Measurements from ENCODE around the gene ATIC. TPM values are rescaled to one million over a fixed set of nuclear protein-coding genes. Genes with fewer than 3 reads are reported as not detected.
A peak's percentile ranks its signal among the peaks of the same experiment; 100 is the strongest.

The ATIC gene
- total and polyA plus RNA-seq, 2 of the 8 experiments (the other 6 are each of a cell fraction or from before 2014, with no cell fraction given): 139 to 319 TPM

DNA sequence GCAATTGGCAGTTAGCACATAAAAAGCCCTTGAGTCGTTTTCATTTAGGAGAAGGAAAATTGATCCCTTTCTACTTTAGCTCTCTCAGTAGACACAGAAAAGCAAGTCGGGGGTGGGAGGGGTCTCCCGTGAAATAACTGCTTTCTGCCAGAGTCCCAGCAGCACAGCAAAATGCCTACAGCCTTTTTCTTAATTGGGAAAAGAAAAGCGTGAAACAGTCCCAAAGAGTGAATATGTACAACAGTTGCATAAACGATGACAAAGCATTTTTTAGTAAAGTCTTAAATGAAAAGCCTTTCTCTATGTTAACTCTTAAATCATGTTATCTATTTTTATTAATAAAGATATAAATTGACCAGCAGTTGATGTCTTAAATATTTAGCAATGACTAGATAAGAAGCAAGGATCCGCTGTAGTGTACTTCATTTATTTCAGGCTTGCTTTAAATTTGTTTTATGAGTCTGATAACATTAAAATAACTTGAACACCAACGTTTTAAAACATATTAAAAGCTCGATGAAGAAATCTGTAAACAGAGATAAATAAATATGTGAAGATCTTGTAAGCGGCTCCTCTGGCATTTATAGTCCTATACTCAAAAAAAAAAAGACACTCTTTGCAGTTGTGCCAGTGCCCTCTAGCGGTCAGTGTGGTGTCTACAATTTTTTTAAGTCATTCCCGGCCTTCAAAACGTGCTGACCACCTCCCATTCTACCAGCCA, 42.3 kb upstream of the ATIC start:
- no peaks in the 10 kb centered on the region for H3K79me1 ChIP-seq (ENCODE audit: low read depth, low read length)
- POLR2A ChIA-PET (ENCODE audit: partially characterized antibody): no interaction called here
- no peaks in the 10 kb centered on the region for H3K36me3 ChIP-seq (ENCODE audit: control insufficient read depth in 2 of 4, insufficient read depth in 4 of 4, low read length in 3 of 4)
- H3K4me3 ChIP-seq (ENCODE audit: extremely low read depth in 1 of 4, insufficient read depth in 2 of 4, low read depth in 3 of 4, low read length in 4 of 4): no peak overlapping the region
- no peak overlapping the region for H3K56ac ChIP-seq (replicated peaks; ENCODE audit: insufficient read length, low read depth, low read length)
- no peaks in the 10 kb centered on the region for H3K27me3 ChIP-seq (replicated peaks in 1 of 4; ENCODE audit: control insufficient read depth in 3 of 4, extremely low read depth in 1 of 4, insufficient read depth in 3 of 4, low read length in 3 of 4)
- no peaks in the 10 kb centered on the region for H3K9me3 ChIP-seq (ENCODE audit: insufficient read depth in 2 of 2, low read depth in 1 of 2, low read length in 1 of 2)
- no peaks in the 10 kb centered on the region for H4K20me1 ChIP-seq (replicated peaks in 1 of 2; ENCODE audit: control insufficient read depth in 1 of 2, insufficient read depth in 2 of 2, low read length in 2 of 2)
- no peak overlapping the region for H2BK15ac ChIP-seq (ENCODE audit: low read length)
- no peak overlapping the region for H2BK120ac ChIP-seq (replicated peaks; ENCODE audit: low read depth, low read length)
- H3K23me2 ChIP-seq (ENCODE audit: low read depth, low read length): no peaks in the 10 kb centered on the region
- H3K79me2 ChIP-seq (ENCODE audit: control insufficient read depth in 1 of 2, insufficient read depth in 2 of 2, low read length in 2 of 2): no peaks in the 10 kb centered on the region
- H4K5ac ChIP-seq (ENCODE audit: insufficient read length, low read depth, low read length): no peak overlapping the region
- H3K4me2 ChIP-seq (ENCODE audit: insufficient read depth in 1 of 2, low read depth in 2 of 2, low read length in 2 of 2): no peak overlapping the region
- no peak overlapping the region for H2AK5ac ChIP-seq (ENCODE audit: low read depth, low read length)
- H2BK5ac ChIP-seq (ENCODE audit: low read depth, low read length): no peak overlapping the region
- H3K9ac ChIP-seq (replicated peaks in 1 of 4; ENCODE audit: extremely low read depth in 1 of 4, low read depth in 3 of 4, low read length in 3 of 4): no peak overlapping the region
- DNase-seq (ENCODE audit: low read depth in 1 of 2, low spot score in 2 of 2) (peak in 1 of 2 experiments; percentile 56), FAIRE-seq (peak; percentile 19)
- H4K91ac ChIP-seq (replicated peaks; ENCODE audit: insufficient read length, low read length): no peak overlapping the region
- H3K18ac ChIP-seq (ENCODE audit: extremely low read depth, low read length): no peak overlapping the region
- H3K14ac ChIP-seq (ENCODE audit: insufficient read length): no peak overlapping the region
- no peak overlapping the region for H3K4ac ChIP-seq (replicated peaks; ENCODE audit: insufficient read length, low read depth, low read length)
- H3K23ac ChIP-seq (ENCODE audit: insufficient read length): no peak overlapping the region
- no peak overlapping the region for H2BK20ac ChIP-seq (ENCODE audit: low read length)
- peaks cover 0 to 6% (median 2%) of the 10 kb centered on the region in 4 experiments; a peak in 2 of 7 replicates for H3K4me1 ChIP-seq (replicated peaks in 1 of 4; ENCODE audit: control insufficient read depth in 3 of 4, insufficient read depth in 4 of 4, low read length in 3 of 4)
- CTCF ChIA-PET (ENCODE audit: partially characterized antibody): interaction anchor here (0.6 to 1.6 kb wide), 38 partner anchors 9 to 1983 kb away, joined by 3 to 7 read pairs (median 3); no protein-coding TSS in a partner anchor
- no peak overlapping the region for H3K27ac ChIP-seq (ENCODE audit: low read depth, low read length)
- H2BK12ac ChIP-seq (ENCODE audit: low read depth, low read length): no peak overlapping the region
- WGBS, 2 experiments (ENCODE audit: extremely low coverage in 1 of 2, insufficient coverage in 1 of 2, insufficient read length in 1 of 2, insufficient replicate concordance in 2 of 2, low coverage in 1 of 2, low lambda C conversion rate in 2 of 2, missing lambda C conversion rate in 1 of 2): 38% methylated on average over 12 of the region's 12 CpGs; no CpG with 5 or more reads in 1 of the 2 experiments
- no peak overlapping the region for H4K8ac ChIP-seq (ENCODE audit: extremely low read depth, insufficient read depth, low read length)
- 0 out of 2 replicates have a peak overlapping the region, but pooled peaks have one; percentile 60 for H2AFZ ChIP-seq (ENCODE audit: low read length)
- TF ChIP-seq ATF2 (IDR thresholded peaks at IDR 0.05; ENCODE audit: low read length) (no peak), CTCF (IDR thresholded peaks at IDR 0.05; ENCODE audit: control extremely low read depth in 1 of 3, insufficient read depth in 1 of 3, low read depth in 1 of 3, low read length in 3 of 3) (peak in 2 of 3 experiments; percentile 55 to 64; a peak in 3 of 4 replicates), POLR2AphosphoS5 (IDR thresholded peaks at IDR 0.05; ENCODE audit: low read depth, low read length) (no peak), BACH1 (IDR thresholded peaks at IDR 0.05; ENCODE audit: low read length) (no peak), PHF8 (conservative IDR thresholded peaks at IDR 0.05; ENCODE audit: low read depth, low read length) (no peak), MAFK (IDR thresholded peaks at IDR 0.05; ENCODE audit: low read depth, low read length) (peak; percentile 75; the same call in 1 of the 2 replicates), TBP (IDR thresholded peaks at IDR 0.05; ENCODE audit: low read depth, low read length) (no peak), POU5F1 (IDR thresholded peaks at IDR 0.05; ENCODE audit: low read depth, low read length) (no peak)
